LNCaP clone FGC (cell line): ENCODE results near the gene CFAP69.

Source experiments
- DNase-seq: peaks from one replicate; pipeline ENCODE4 v3.0.0-alpha.2; 2011; ENCODE audit warnings: low read depth
- H3K4me3 ChIP-seq: 2 replicates; pipeline ENCODE4 v1.5.1; 2011; ENCODE audit warnings: mild to moderate bottlenecking, low read depth, low read length, control low read depth
- TF ChIP-seq, protein P1 (sequence below): IDR thresholded peaks from 2 replicates; pipeline ENCODE4 v1.5.1; 2012; ENCODE audit warnings: mild to moderate bottlenecking; ENCODE audit not compliant: control insufficient read depth, insufficient read depth; ENCODE audit errors: extremely low read depth

The CFAP69 gene

DNA sequence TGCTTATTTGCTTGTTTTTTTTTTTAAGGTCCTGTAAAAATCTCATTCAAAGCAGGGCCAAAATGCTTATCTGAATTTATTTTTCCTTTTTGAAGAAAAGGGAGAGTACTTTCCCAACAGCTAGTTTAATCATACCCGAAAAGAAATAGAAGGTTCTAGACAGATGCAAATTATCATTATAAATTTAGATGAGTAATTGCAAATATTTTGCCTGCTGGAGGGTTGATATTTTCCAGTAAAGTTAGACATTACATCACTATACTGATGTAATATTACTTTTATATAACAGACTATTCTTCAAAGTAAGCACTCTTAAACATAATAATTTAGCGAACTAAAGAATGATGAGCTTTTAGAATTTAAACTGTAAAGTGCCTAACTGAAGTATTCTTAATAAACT is 14.1 kb upstream of the CFAP69 start:
- TF ChIP-seq, protein P1, sequence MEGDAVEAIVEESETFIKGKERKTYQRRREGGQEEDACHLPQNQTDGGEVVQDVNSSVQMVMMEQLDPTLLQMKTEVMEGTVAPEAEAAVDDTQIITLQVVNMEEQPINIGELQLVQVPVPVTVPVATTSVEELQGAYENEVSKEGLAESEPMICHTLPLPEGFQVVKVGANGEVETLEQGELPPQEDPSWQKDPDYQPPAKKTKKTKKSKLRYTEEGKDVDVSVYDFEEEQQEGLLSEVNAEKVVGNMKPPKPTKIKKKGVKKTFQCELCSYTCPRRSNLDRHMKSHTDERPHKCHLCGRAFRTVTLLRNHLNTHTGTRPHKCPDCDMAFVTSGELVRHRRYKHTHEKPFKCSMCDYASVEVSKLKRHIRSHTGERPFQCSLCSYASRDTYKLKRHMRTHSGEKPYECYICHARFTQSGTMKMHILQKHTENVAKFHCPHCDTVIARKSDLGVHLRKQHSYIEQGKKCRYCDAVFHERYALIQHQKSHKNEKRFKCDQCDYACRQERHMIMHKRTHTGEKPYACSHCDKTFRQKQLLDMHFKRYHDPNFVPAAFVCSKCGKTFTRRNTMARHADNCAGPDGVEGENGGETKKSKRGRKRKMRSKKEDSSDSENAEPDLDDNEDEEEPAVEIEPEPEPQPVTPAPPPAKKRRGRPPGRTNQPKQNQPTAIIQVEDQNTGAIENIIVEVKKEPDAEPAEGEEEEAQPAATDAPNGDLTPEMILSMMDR = no peak
- no peak overlapping the region for H3K4me3 ChIP-seq
- DNase-seq = no peak

DNA sequence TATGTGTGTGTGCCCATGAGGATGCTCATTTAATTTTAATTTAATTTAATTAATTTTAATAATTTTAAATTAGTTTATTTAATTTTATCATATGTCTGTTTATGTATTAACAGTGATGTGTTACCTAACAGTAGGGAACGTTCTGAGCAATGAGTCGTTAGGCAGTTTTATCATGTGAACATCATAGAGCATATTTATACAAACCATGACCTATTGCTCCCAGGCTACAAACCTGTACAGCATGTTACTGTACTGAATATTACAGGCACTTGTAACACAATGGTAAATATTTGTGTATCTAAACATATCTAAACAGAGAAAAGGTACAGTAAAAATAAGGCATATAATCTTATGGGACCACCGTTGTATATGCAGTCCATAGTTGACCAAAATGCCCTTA is 13.7 kb upstream of the CFAP69 start:
- TF ChIP-seq, protein P1 = no peak
- H3K4me3 ChIP-seq = no peak overlapping the region
- DNase-seq = peak; percentile 95

DNA sequence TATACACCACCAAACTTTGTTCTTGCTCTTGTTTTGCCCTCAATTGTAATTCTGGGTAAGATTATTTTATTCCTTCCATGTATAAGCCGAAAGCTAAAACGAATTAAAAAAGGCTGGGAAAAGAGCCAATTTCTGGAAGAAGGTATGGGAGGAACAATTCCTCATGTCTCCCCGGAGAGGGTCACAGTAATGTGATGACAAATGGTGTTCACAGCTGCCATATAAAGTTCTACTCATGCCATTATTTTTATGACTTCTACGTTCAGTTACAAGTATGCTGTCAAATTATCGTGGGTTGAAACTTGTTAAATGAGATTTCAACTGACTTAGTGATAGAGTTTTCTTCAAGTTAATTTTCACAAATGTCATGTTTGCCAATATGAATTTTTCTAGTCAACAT is 12.5 kb upstream of the CFAP69 start:
- no peak overlapping the region for H3K4me3 ChIP-seq
- TF ChIP-seq, protein P1 = no peak
- no peak for DNase-seq

DNA sequence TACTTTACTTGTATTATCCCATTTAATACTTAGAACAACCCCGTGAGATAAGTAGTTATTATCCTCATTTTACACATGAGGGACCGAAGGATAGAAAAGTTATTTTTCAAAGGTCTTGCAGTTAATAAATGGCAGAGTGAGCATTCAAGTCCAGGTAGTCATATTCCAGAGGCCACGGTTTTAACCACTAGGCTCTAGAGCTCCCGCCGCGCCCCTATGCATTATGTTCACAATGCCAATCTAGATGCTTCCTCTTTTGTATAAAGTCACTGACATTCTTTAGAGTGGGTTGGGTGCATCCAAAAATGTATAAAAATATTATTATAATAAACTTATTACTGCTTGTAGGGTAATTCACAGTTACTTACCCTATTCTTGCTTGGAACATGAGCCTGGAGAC is 11.4 kb upstream of the CFAP69 start:
- TF ChIP-seq, protein P1 = no peak
- no peak for DNase-seq
- no peak overlapping the region for H3K4me3 ChIP-seq

DNA sequence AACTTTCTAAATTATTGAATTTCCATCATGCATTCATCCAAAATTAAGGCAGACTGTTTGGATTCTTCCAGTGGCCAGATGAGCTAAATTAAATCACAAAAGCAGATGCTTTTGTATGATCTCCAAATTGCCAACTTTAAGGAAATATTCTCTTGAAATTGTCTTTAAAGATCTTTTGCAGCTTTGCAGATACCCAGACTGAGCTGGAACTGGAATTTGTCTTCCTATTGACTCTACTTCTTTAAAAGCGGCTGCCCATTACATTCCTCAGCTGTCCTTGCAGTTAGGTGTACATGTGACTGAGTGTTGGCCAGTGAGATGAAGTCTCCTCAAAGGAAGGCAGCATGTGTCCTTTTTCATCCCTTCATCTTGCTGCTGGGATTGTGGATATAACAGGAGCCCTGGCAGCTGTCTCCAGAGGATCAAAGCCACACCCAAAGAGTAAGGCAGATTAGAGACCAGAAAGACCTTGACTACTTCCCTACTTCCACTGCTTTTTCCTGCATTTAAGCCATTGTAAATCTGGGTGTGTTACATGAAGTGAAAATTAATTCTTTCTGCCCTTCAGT is 8.2 kb upstream of the CFAP69 start:
- H3K4me3 ChIP-seq = no peak overlapping the region
- TF ChIP-seq, protein P1 = no peak
- no peak for DNase-seq

DNA sequence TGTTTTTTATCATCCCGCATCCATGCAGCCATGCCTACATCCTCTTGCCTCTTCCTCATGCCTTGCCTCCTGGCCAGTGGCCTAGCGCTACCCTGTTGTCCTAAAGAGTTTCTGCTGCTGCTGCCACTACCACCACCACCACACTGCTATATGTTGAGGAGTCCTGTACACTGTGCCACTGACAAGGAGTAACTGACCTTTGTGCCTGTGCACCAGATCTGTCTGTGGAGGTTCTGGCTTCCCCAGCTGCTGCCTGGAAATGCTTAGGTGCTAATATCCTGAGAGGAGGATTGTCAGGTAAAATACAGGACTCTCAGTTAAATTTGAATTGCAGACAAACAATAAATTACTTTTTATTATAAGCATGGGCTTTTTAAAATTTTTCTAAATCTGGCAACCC is 7.0 kb upstream of the CFAP69 start:
- DNase-seq = no peak
- TF ChIP-seq, protein P1 = no peak
- no peak overlapping the region for H3K4me3 ChIP-seq

DNA sequence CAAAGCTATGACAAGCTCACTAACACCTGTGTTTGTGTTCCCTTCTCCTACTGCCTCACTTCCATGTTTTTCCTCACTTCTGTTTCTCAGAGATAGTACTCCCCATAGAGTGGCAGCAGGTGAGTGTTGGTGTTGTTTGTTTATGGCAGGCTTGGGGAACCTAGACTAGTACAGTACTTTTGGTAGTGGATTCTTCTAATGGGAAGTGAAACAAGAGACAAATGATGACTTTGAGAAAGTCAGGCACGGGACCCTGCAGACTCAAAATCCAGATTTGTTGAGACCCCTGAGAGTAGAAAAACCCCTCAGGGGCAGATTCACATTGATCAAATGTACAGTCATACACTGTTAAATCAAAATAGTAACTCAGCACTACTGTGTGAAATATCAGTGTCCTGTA is 6.4 kb upstream of the CFAP69 start:
- DNase-seq = no peak
- H3K4me3 ChIP-seq = no peak overlapping the region
- TF ChIP-seq, protein P1 = no peak
